H1 (cell line): Measurements from ENCODE around the gene FGFRL1. TPM values are rescaled to one million over a fixed set of nuclear protein-coding genes. Genes with fewer than 3 reads are reported as not detected.

Experiments
- CTCF ChIA-PET: fragments of 300-600 bp; sonication (Branson Sonifier 250); formaldehyde crosslinking; loops from one replicate; lab custom pipeline; 2021; ENCODE audit not compliant: partially characterized antibody; lab: Charles Lee
- POLR2A ChIA-PET: fragments of 300-600 bp; sonication (Branson Sonifier 250); formaldehyde crosslinking; loops from one replicate; lab custom pipeline; 2021; ENCODE audit warnings: inconsistent platforms; ENCODE audit not compliant: partially characterized antibody; lab: Charles Lee
- DNase-seq, 2 experiments: peaks; one replicate each; pipeline versions ENCODE4 v3.0.0 to v3.0.0-alpha.2; 2010 to 2022; ENCODE audit warnings: low spot score in 2 of 2, low read depth in 1 of 2, mixed read lengths in 1 of 2
- FAIRE-seq: peaks from 2 replicates; lab custom pipeline; 2011; peaks lifted over from hg19 to GRCh38; lab: Jason Lieb, UNC
- H2AFZ ChIP-seq: 2 replicates; pipeline ENCODE4 v1.8.1; 2012; ENCODE audit warnings: low read length, inconsistent platforms
- H2AK5ac ChIP-seq: 2 replicates; pipeline ENCODE4 v1.6.1; 2013; ENCODE audit warnings: low read depth, low read length
- H2BK120ac ChIP-seq: replicated peaks from 2 replicates; pipeline ENCODE3; 2013; ENCODE audit warnings: low read depth, low read length, inconsistent platforms
- H2BK12ac ChIP-seq: 2 replicates; pipeline ENCODE4 v1.6.1; 2013; ENCODE audit warnings: low read depth, low read length
- H2BK15ac ChIP-seq: 2 replicates; pipeline ENCODE4 v1.6.1; 2013; ENCODE audit warnings: low read length
- H2BK20ac ChIP-seq: 2 replicates; pipeline ENCODE4 v1.6.1; 2013; ENCODE audit warnings: low read length
- H2BK5ac ChIP-seq: 2 replicates; pipeline ENCODE4 v1.6.1; 2013; ENCODE audit warnings: low read depth, low read length
- H3K14ac ChIP-seq: 2 replicates; pipeline ENCODE4 v1.6.1; 2013; ENCODE audit warnings: inconsistent platforms; ENCODE audit not compliant: insufficient read length
- H3K18ac ChIP-seq: 2 replicates; pipeline ENCODE4 v1.6.1; 2013; ENCODE audit warnings: low read length; ENCODE audit errors: extremely low read depth
- H3K23ac ChIP-seq: 2 replicates; pipeline ENCODE4 v1.6.1; 2013; ENCODE audit warnings: inconsistent platforms; ENCODE audit not compliant: insufficient read length
- H3K23me2 ChIP-seq: 2 replicates; pipeline ENCODE4 v1.6.1; 2013; ENCODE audit warnings: low read depth, low read length
- H3K27ac ChIP-seq: 2 replicates; pipeline ENCODE4 v1.6.1; 2011; ENCODE audit warnings: low read depth, low read length, inconsistent platforms
- H3K27me3 ChIP-seq, 4 experiments: replicated peaks in 1 of 4; 1 replicate in 1 of 4; 2 replicates in 3 of 4; pipeline versions ENCODE4 v1.6.1 to v1.8.1; 2011 to 2013; ENCODE audit warnings: low read length in 3 of 4, mild to moderate bottlenecking in 3 of 4, inconsistent platforms in 2 of 4, mixed read lengths in 2 of 4, moderate library complexity in 1 of 4; ENCODE audit not compliant: control insufficient read depth in 3 of 4, insufficient read depth in 3 of 4; ENCODE audit errors: extremely low read depth in 1 of 4
- H3K36me3 ChIP-seq, 4 experiments: 2 replicates each; pipeline versions ENCODE4 v1.6.1 to v1.8.1; 2011 to 2013; ENCODE audit warnings: mild to moderate bottlenecking in 4 of 4, low read length in 3 of 4, moderate library complexity in 2 of 4, control low read depth in 1 of 4, inconsistent platforms in 1 of 4; ENCODE audit not compliant: insufficient read depth in 4 of 4, control insufficient read depth in 2 of 4
- H3K4ac ChIP-seq: replicated peaks from 2 replicates; pipeline ENCODE3; 2013; ENCODE audit warnings: low read length, low read depth, mixed read lengths, inconsistent platforms; ENCODE audit not compliant: insufficient read length
- H3K4me1 ChIP-seq, 4 experiments: replicated peaks in 1 of 4; 1 replicate in 1 of 4; 2 replicates in 3 of 4; pipeline versions ENCODE4 v1.6.1 to v1.8.1; 2011 to 2013; ENCODE audit warnings: low read length in 3 of 4, inconsistent platforms in 2 of 4, mixed read lengths in 1 of 4; ENCODE audit not compliant: insufficient read depth in 4 of 4, control insufficient read depth in 3 of 4
- H3K4me2 ChIP-seq, 2 experiments: 2 replicates each; pipeline versions ENCODE4 v1.6.1 to v1.8.1; 2011 to 2013; ENCODE audit warnings: low read depth in 2 of 2, low read length in 2 of 2, control low read depth in 1 of 2, inconsistent platforms in 1 of 2, mild to moderate bottlenecking in 1 of 2; ENCODE audit not compliant: insufficient read depth in 1 of 2
- H3K4me3 ChIP-seq, 4 experiments: fragments of 200-600, 300-600 bp in 1 of 4; sonication (generic), shearing (Covaris generic), sonication (Bioruptor Twin) in 1 of 4; 2 replicates each; pipeline versions ENCODE4 v1.5.1 to v1.8.1; 2011 to 2016; ENCODE audit warnings: low read length in 4 of 4, low read depth in 3 of 4, control low read depth in 2 of 4, inconsistent platforms in 2 of 4, mild to moderate bottlenecking in 2 of 4, mixed read lengths in 1 of 4, moderate library complexity in 1 of 4; ENCODE audit not compliant: insufficient read depth in 2 of 4; ENCODE audit errors: extremely low read depth in 1 of 4
- H3K56ac ChIP-seq: replicated peaks from 2 replicates; pipeline ENCODE3; 2013; ENCODE audit warnings: low read depth, mild to moderate bottlenecking, mixed read lengths, low read length, inconsistent platforms; ENCODE audit not compliant: insufficient read length
- H3K79me1 ChIP-seq: 2 replicates; pipeline ENCODE4 v1.6.1; 2013; ENCODE audit warnings: low read depth, low read length, control low read depth
- H3K79me2 ChIP-seq, 2 experiments: 2 replicates each; pipeline versions ENCODE4 v1.6.1 to v1.8.1; 2012 to 2013; ENCODE audit warnings: low read length in 2 of 2, mild to moderate bottlenecking in 2 of 2, inconsistent platforms in 1 of 2; ENCODE audit not compliant: insufficient read depth in 2 of 2, control insufficient read depth in 1 of 2
- H3K9ac ChIP-seq, 4 experiments: replicated peaks in 1 of 4; 1 replicate in 1 of 4; 2 replicates in 3 of 4; pipeline versions ENCODE4 v1.6.1 to v1.8.1; 2011 to 2013; ENCODE audit warnings: low read depth in 3 of 4, low read length in 3 of 4, control low read depth in 2 of 4, mild to moderate bottlenecking in 2 of 4, moderate library complexity in 2 of 4, inconsistent platforms in 1 of 4; ENCODE audit errors: extremely low read depth in 1 of 4
- H3K9me3 ChIP-seq, 2 experiments: 2 replicates each; pipeline versions ENCODE4 v1.6.1 to v1.8.1; 2012 to 2013; ENCODE audit warnings: mild to moderate bottlenecking in 2 of 2, moderate library complexity in 2 of 2, control low read depth in 1 of 2, inconsistent platforms in 1 of 2, low read depth in 1 of 2, low read length in 1 of 2, mixed read lengths in 1 of 2; ENCODE audit not compliant: insufficient read depth in 2 of 2
- H4K20me1 ChIP-seq, 2 experiments: replicated peaks in 1 of 2; 2 replicates each; pipeline versions ENCODE3 to v1.8.1; 2011 to 2013; ENCODE audit warnings: inconsistent platforms in 2 of 2, low read length in 2 of 2, mild to moderate bottlenecking in 1 of 2; ENCODE audit not compliant: insufficient read depth in 2 of 2, control insufficient read depth in 1 of 2
- H4K5ac ChIP-seq: 2 replicates; pipeline ENCODE4 v1.6.1; 2013; ENCODE audit warnings: low read length, low read depth, mixed read lengths, inconsistent platforms; ENCODE audit not compliant: insufficient read length
- H4K8ac ChIP-seq: 2 replicates; pipeline ENCODE4 v1.8.0; 2013; ENCODE audit warnings: mild to moderate bottlenecking, moderate library complexity, low read length, inconsistent platforms; ENCODE audit not compliant: insufficient read depth; ENCODE audit errors: extremely low read depth
- H4K91ac ChIP-seq: replicated peaks from 2 replicates; pipeline ENCODE3; 2013; ENCODE audit warnings: low read length, mixed read lengths, inconsistent platforms; ENCODE audit not compliant: insufficient read length
- BACH1 ChIP-seq: IDR thresholded peaks from 2 replicates; pipeline ENCODE4 v1.6.1; 2012; ENCODE audit warnings: low read length, improper control_type of control experiment
- BRCA1 ChIP-seq: IDR thresholded peaks from 2 replicates; pipeline ENCODE4 v1.6.1; 2012; ENCODE audit warnings: low read depth, low read length, improper control_type of control experiment
- CEBPB ChIP-seq: IDR thresholded peaks from 2 replicates; pipeline ENCODE4 v1.6.1; 2012; ENCODE audit warnings: low read depth, low read length
- CTBP2 ChIP-seq: IDR thresholded peaks from 2 replicates; pipeline ENCODE4 v1.7.0; 2011; ENCODE audit warnings: borderline replicate concordance, mild to moderate bottlenecking, moderate library complexity, mixed read lengths, low read length; ENCODE audit not compliant: insufficient read depth, insufficient read length
- EGR1 ChIP-seq: IDR thresholded peaks from 2 replicates; pipeline ENCODE4 v1.6.1; 2011; ENCODE audit warnings: low read depth, low read length, borderline replicate concordance
- GABPA ChIP-seq: IDR thresholded peaks from 2 replicates; pipeline ENCODE4 v1.6.1; 2011; ENCODE audit warnings: mild to moderate bottlenecking, low read length, moderate library complexity, borderline replicate concordance; ENCODE audit not compliant: insufficient read depth
- GTF2F1 ChIP-seq: IDR thresholded peaks from 2 replicates; pipeline ENCODE4 v1.6.1; 2012; ENCODE audit warnings: low read depth, low read length, improper control_type of control experiment, borderline replicate concordance
- KDM4A ChIP-seq: IDR thresholded peaks from one replicate; pipeline ENCODE4 v1.7.1; 2012; ENCODE audit warnings: low read depth, mild to moderate bottlenecking, moderate library complexity, low read length, inconsistent platforms; ENCODE audit not compliant: severe bottlenecking
- MAFK ChIP-seq: IDR thresholded peaks from 2 replicates; pipeline ENCODE4 v1.6.1; 2012; ENCODE audit warnings: low read depth, mild to moderate bottlenecking, improper control_type of control experiment, low read length
- PHF8 ChIP-seq: fragments of 200-600 bp; sonication (generic); conservative IDR thresholded peaks from 2 replicates; pipeline ENCODE4 v1.7.1; 2012; ENCODE audit warnings: low read depth, mild to moderate bottlenecking, inconsistent platforms, low read length, moderate library complexity
- POU5F1 ChIP-seq: IDR thresholded peaks from 2 replicates; pipeline ENCODE4 v1.6.1; 2011; ENCODE audit warnings: low read depth, mild to moderate bottlenecking, low read length, moderate library complexity
- RXRA ChIP-seq: IDR thresholded peaks from 2 replicates; pipeline ENCODE4 v1.6.1; 2011; ENCODE audit warnings: low read depth, mild to moderate bottlenecking, low read length, moderate library complexity; ENCODE audit not compliant: insufficient read depth
- SIRT6 ChIP-seq: IDR thresholded peaks from one replicate; pipeline ENCODE4 v1.7.1; 2012; ENCODE audit warnings: low read length, inconsistent platforms
- TBP ChIP-seq: IDR thresholded peaks from 2 replicates; pipeline ENCODE4 v1.6.1; 2011; ENCODE audit warnings: low read depth, low read length, improper control_type of control experiment
- TCF12 ChIP-seq: IDR thresholded peaks from 2 replicates; pipeline ENCODE4 v1.6.1; 2011; ENCODE audit warnings: low read depth, mild to moderate bottlenecking, low read length
- WGBS, 2 experiments: shearing (Covaris generic) in 1 of 2; methylation state at CpG; one replicate each; pipeline versions ENCODE4 v1.1.6 to v1.1.7; 2013 to 2015; ENCODE audit warnings: low lambda C conversion rate in 2 of 2, mixed read lengths in 2 of 2, inconsistent platforms in 1 of 2, low coverage in 1 of 2, missing lambda C conversion rate in 1 of 2; ENCODE audit not compliant: insufficient replicate concordance in 2 of 2, insufficient coverage in 1 of 2, insufficient read length in 1 of 2; ENCODE audit errors: extremely low coverage in 1 of 2, missing lambda C conversion rate in 1 of 2; 5-methylcytosine and 5-hydroxymethylcytosine counted together
- polyA plus RNA-seq, 7 experiments: library from polyadenylated mRNA; depleted of rRNA in 3 of 7; stranded (reverse) in 5 of 7; unstranded in 2 of 7; fragments of >200 nt in 5 of 7; fragments of 200-250 nt in 2 of 7; gene quantifications; 1 replicate in 5 of 7; 2 replicates in 1 of 7; 4 replicates in 1 of 7; pipeline versions ENCODE4 v1.2.1 to v1.2.3, GENCODE V29; 2011 to 2013; ENCODE audit warnings: missing spikeins in 2 of 7, mixed read lengths in 2 of 7
- total RNA-seq: library from RNA; stranded (reverse); fragmentation: NEBNext Ultra II Directional; extraction: Animal tissue kit (Norgen Biotek cat#: 25700); gene quantifications from 2 replicates; pipeline ENCODE4 v1.2.1, GENCODE V29; 2021

The FGFRL1 gene
- total and polyA plus RNA-seq, 2 of the 8 experiments (the other 6 are each of a cell fraction or from before 2014, with no cell fraction given): 18.9 to 34.6 TPM

GRCh38 chr4:982291-982690, 29.1 kb upstream of the FGFRL1 start:
- Histone ChIP-seq H2BK120ac (no peak overlapping the region), H3K79me1 (no peaks in the 10 kb centered on the region), H2AFZ (no peak overlapping the region), H3K79me2 (no peaks in the 10 kb centered on the region), H3K36me3 (no peaks in the 10 kb centered on the region), H4K5ac (no peak overlapping the region), H2BK20ac (no peak overlapping the region), H2BK5ac (no peak overlapping the region), H3K23ac (no peak overlapping the region), H3K4ac (no peak overlapping the region), H3K9ac (no peak overlapping the region), H2BK12ac (no peak overlapping the region), H4K8ac (no peak overlapping the region), H3K14ac (no peak overlapping the region), H3K4me2 (no peak overlapping the region), H3K56ac (no peak overlapping the region), H4K20me1 (no peaks in the 10 kb centered on the region), H3K4me1 (peaks cover 0 to 6% (median 3%) of the 10 kb centered on the region in 4 experiments; a peak in 4 of 7 replicates), H3K27me3 (peaks cover 0 to 18% (median 12%) of the 10 kb centered on the region in 4 experiments; a peak in 6 of 7 replicates), H3K27ac (no peak overlapping the region), H4K91ac (no peak overlapping the region), H3K18ac (peak overlapping the region; percentile 32; the same call in 1 of the 2 replicates), H3K4me3 (no peak overlapping the region), H3K23me2 (peaks cover 5% of the 10 kb centered on the region; the same call in 1 of the 2 replicates), H2BK15ac (no peak overlapping the region), H2AK5ac (no peak overlapping the region), H3K9me3 (no peaks in the 10 kb centered on the region)
- ChIA-PET CTCF (no interaction called here), POLR2A (no interaction called here)
- no peak for FAIRE-seq
- DNase-seq: no peak
- WGBS, 2 experiments: 83% methylated on average over 17 of the region's 17 CpGs; no CpG with 5 or more reads in 1 of the 2 experiments
- no peak for TF ChIP-seq EGR1
- TF ChIP-seq BACH1: no peak
- no peak for TF ChIP-seq TBP
- TF ChIP-seq RXRA: no peak
- no peak for TF ChIP-seq POU5F1
- no peak for TF ChIP-seq CTBP2
- no peak for TF ChIP-seq BRCA1
- TF ChIP-seq TCF12: no peak
- no peak for TF ChIP-seq PHF8
- no peak for TF ChIP-seq MAFK
- TF ChIP-seq GABPA: no peak
- no peak for TF ChIP-seq SIRT6
- TF ChIP-seq KDM4A: no peak
- no peak for TF ChIP-seq GTF2F1
- no peak for TF ChIP-seq CEBPB
